Activated T-cell treated with anti-CD3 and anti-CD28 coated beads, Interleukin-2, amount 50 U/mL, for 4 hours (primary cell): Measurements from ENCODE around the gene AKR1C8. TPM values are rescaled to one million over a fixed set of nuclear protein-coding genes. Genes with fewer than 3 reads are reported as not detected.
"Not testable (repeated sequence)": the region's sequence is repeated elsewhere in the genome, so short reads cannot be mapped to it uniquely, and the experiment has no call there.

Experiments used
- ATAC-seq, 2 donors: fragments of 200-7000 bp; cut with Tn5 transposase; one replicate each; pipeline ENCODE4 v1.10.0; 2021
- DNase-seq: peaks from one replicate; pipeline ENCODE4 v3.0.0-alpha.2; 2020
- H3K27me3 Mint-ChIP-seq: one replicate; pipeline ENCODE4 v1.8.0; 2021; ENCODE audit warnings: low read depth, mixed read lengths
- H3K36me3 Mint-ChIP-seq: one replicate; pipeline ENCODE4 v1.8.0; 2022; ENCODE audit warnings: mixed read lengths; ENCODE audit not compliant: insufficient read depth
- H3K4me1 Mint-ChIP-seq: one replicate; pipeline ENCODE4 v1.8.0; 2021; ENCODE audit warnings: low read depth, mixed read lengths
- H3K4me3 Mint-ChIP-seq: one replicate; pipeline ENCODE4 v1.8.0; 2021; ENCODE audit warnings: mild to moderate bottlenecking, moderate library complexity, mixed read lengths
- H3K9me3 Mint-ChIP-seq: one replicate; pipeline ENCODE4 v1.8.0; 2021; ENCODE audit warnings: mixed read lengths
- total RNA-seq, 3 donors: library from RNA; stranded (reverse); gene quantifications; one replicate each; pipeline ENCODE4 v1.2.1, GENCODE V29; 2021

The AKR1C8 gene
- total RNA-seq, 3 donors from 2014 or later, result not detected

GRCh38 chr10:5147981-5148677 lies 36.8 kb downstream of the AKR1C8 start:
- no peaks in the 10 kb centered on the region for H3K9me3 Mint-ChIP-seq
- H3K36me3 Mint-ChIP-seq, result no peaks in the 10 kb centered on the region
- no peak for ATAC-seq
- no peaks in the 10 kb centered on the region for H3K4me1 Mint-ChIP-seq
- no peaks in the 10 kb centered on the region for H3K27me3 Mint-ChIP-seq
- no peak overlapping the region for H3K4me3 Mint-ChIP-seq
- no peak for DNase-seq

- H3K4me3 Mint-ChIP-seq, result no peak overlapping the region
- H3K4me1 Mint-ChIP-seq, result no peaks in the 10 kb centered on the region
- no peaks in the 10 kb centered on the region for H3K27me3 Mint-ChIP-seq
- no peaks in the 10 kb centered on the region for H3K9me3 Mint-ChIP-seq
- H3K36me3 Mint-ChIP-seq, result no peaks in the 10 kb centered on the region
- DNase-seq (no peak), ATAC-seq (no peak)
Observed at GRCh38 chr10:5147255-5147980, 37.5 kb downstream of the AKR1C8 start.

GRCh38 chr10:5146920-5147254 lies 38.1 kb downstream of the AKR1C8 start:
- Mint-ChIP-seq H3K4me1 (no peaks in the 10 kb centered on the region), H3K27me3 (no peaks in the 10 kb centered on the region), H3K9me3 (no peaks in the 10 kb centered on the region), H3K36me3 (no peaks in the 10 kb centered on the region), H3K4me3 (no peak overlapping the region)
- DNase-seq (no peak), ATAC-seq (no peak)

DNA sequence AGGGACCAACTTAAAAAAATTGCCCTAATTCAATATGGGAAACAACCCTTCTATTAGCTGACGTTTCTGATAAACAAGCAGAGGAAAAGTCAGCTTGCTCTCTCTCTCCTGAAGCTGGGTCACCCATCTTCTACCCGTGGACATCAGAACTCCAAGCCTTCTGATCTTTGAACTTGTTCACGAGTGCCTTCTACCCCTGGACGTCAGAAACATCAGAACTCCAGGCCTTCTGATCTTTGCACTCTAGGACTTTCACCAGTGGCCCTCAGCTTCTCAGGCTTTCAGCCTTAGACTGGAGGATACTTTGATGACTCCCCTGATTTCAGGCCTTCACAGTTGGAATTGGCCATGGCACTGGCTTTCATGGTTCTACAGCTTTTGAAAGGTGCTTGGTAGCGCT lies 41.8 kb downstream of the AKR1C8 start:
- DNase-seq (no peak), ATAC-seq (no peak)
- Mint-ChIP-seq H3K4me3 (no peak overlapping the region), H3K9me3 (peaks cover 7% of the 10 kb centered on the region), H3K36me3 (no peaks in the 10 kb centered on the region), H3K4me1 (no peaks in the 10 kb centered on the region), H3K27me3 (no peaks in the 10 kb centered on the region)

DNA sequence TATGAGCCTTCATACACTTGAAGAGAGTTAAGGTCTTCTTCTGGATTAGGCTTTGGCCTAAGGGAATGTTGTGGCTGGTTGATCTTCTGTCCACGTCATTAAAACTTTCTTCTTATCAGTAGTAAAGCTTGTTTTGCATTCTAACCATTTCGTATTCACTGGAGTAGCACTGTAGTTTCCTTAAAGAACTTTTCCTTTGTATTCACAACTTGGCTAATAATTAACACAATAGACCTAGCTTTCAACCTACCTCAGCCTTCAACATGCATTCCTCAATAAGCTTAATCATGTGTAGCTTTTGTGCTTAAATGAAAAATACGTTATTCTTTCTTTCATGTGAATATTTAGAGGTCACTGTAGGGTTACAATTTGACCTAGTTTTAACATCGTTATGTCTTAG lies 42.8 kb downstream of the AKR1C8 start:
- H3K4me1 Mint-ChIP-seq, result no peaks in the 10 kb centered on the region
- no peaks in the 10 kb centered on the region for H3K27me3 Mint-ChIP-seq
- DNase-seq (no peak), ATAC-seq (no peak)
- no peak overlapping the region for H3K4me3 Mint-ChIP-seq
- no peaks in the 10 kb centered on the region for H3K36me3 Mint-ChIP-seq
- H3K9me3 Mint-ChIP-seq, result peaks cover 14% of the 10 kb centered on the region

DNA sequence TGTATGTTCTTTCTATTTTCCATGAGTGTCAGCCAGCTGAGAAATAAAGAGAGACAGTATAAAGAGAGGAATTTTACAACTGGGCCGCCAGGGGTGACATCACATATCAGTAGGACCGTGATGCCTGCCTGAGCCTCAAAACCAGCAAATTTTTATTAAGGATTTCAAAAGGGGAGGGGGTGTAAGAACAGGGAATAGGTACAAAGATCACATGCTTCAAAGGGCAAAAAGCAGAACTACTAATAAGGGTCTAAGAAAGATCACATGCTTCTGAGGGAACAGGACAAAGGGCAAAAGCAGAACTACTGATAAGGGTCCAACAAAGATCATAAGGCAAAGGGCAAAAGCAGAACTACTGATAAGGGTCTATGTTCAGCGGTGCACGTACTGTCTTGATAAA lies 47.3 kb downstream of the AKR1C8 start:
- not testable (repeated sequence) for H3K4me3 Mint-ChIP-seq, DNase-seq, H3K36me3 Mint-ChIP-seq, H3K4me1 Mint-ChIP-seq, ATAC-seq, H3K27me3 Mint-ChIP-seq
- H3K9me3 Mint-ChIP-seq, result peaks cover 31% of the 10 kb centered on the region

GRCh38 chr10:5136468-5137087 lies 48.4 kb downstream of the AKR1C8 start:
- ATAC-seq (no peak), DNase-seq (no peak)
- no peaks in the 10 kb centered on the region for H3K27me3 Mint-ChIP-seq
- H3K9me3 Mint-ChIP-seq, result peaks cover 31% of the 10 kb centered on the region
- no peak overlapping the region for H3K4me3 Mint-ChIP-seq
- H3K36me3 Mint-ChIP-seq, result no peaks in the 10 kb centered on the region
- H3K4me1 Mint-ChIP-seq, result no peaks in the 10 kb centered on the region

- ATAC-seq (no peak), DNase-seq (no peak)
- Mint-ChIP-seq H3K36me3 (no peaks in the 10 kb centered on the region), H3K4me1 (no peaks in the 10 kb centered on the region), H3K27me3 (no peaks in the 10 kb centered on the region), H3K4me3 (no peak overlapping the region), H3K9me3 (peaks cover 31% of the 10 kb centered on the region)
Observed at GRCh38 chr10:5135581-5135980, 49.4 kb downstream of the AKR1C8 start.

DNA sequence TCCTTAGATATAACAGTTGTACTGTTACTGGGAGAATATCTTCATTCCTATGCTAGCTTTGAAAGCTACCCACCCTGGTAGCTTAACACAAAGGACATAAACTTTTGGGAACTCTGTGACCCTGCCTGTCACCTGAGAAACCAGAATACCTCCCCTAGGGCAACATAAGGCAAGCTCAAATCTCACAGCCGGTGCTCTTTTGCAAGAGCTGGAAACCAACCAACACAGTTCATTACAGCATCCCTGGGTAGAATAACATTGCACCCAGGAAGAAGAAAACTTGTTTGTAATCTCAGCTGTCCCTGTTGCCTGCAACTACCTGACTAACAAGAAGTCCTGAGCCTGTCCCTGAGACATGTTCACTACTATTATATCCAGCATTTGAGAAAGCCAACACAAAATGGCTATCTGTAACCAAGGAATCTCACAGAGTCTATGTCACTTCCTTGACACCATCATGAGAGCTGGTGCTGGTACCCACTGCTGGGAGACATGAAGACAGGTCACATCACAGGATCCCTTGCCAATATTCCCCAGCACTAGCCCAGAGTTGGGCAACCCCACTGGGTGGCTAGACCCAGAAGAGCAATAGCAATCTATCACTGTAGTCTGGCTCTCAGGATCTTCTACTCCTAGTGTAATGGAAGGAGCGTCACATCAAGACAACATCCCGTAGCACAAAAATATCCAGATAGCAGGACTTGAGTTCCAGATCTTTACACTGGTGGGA lies 59.5 kb downstream of the AKR1C8 start:
- Mint-ChIP-seq H3K9me3 (peaks cover 18% of the 10 kb centered on the region), H3K4me3 (no peak overlapping the region), H3K4me1 (no peaks in the 10 kb centered on the region), H3K27me3 (peaks cover 6% of the 10 kb centered on the region), H3K36me3 (peaks cover 3% of the 10 kb centered on the region)
- DNase-seq (no peak), ATAC-seq (no peak)

DNA sequence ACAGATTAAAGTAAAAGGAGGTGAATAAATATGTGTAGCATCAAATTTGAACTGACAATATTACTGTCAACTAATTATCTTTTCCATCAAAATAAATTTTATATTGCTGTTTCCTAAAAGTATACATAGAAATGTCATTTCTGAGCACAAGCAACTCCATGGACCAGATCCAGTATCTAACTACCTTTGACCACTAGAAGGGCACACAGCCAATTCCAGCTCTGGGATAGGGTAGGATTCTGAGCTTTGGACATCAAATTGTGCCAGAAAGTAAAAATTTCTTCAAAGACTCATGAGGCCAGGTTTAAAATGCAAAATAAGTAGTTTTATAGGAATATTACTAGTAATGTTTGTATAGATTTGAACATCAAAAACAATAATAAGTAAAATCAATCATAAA lies 61.1 kb downstream of the AKR1C8 start:
- H3K36me3 Mint-ChIP-seq, result peaks cover 3% of the 10 kb centered on the region
- peaks cover 8% of the 10 kb centered on the region for H3K27me3 Mint-ChIP-seq
- no peak overlapping the region for H3K4me3 Mint-ChIP-seq

DNA sequence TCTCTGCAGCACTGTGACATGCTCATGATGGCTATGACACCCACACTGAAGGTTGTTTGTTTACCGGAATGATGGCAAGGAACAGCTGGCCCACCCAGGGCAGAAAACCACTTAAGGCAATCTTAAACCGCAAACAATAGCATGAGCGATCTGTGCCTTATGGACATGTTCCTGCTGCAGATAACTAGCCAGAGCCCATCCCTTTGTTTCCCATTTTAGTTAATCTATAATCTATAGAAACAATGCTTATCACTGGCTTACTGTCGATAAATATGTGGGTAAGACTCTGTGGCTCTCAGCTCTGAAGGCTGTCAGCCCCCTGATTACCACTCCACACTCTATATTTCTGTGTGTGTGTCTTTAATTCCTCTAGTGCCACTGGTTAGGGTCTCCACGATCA lies 65.0 kb downstream of the AKR1C8 start:
- not testable (repeated sequence) for H3K27me3 Mint-ChIP-seq

More for the DNA sequence above, 61.1 kb downstream of the AKR1C8 start:
- Mint-ChIP-seq H3K4me1 (no peaks in the 10 kb centered on the region), H3K9me3 (peaks cover 18% of the 10 kb centered on the region)
- DNase-seq (no peak), ATAC-seq (no peak)

DNA sequence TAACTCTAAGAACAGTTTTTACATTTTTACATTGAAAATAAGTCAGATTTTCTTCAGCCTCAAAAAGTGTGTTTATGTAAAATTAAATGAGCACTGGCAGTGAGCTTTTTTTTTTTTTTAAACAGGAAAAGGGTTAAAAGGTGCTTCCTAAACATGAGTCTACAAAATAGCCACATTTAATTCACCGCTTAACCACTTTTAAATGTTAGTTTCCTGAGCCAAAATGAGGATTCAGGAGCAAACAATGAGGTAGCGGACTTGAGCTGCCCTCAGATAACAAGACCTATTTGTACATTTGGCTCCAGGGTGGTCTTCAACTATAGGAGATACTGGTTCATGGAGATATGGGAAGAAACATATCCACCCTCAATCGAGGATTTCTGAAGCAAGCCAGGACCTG lies 67.9 kb downstream of the AKR1C8 start:
- H3K4me3 Mint-ChIP-seq, result no peak overlapping the region

More for the DNA sequence above, 65.0 kb downstream of the AKR1C8 start:
- DNase-seq, H3K4me1 Mint-ChIP-seq, H3K4me3 Mint-ChIP-seq, H3K36me3 Mint-ChIP-seq, H3K9me3 Mint-ChIP-seq, ATAC-seq: not testable (repeated sequence)

DNA sequence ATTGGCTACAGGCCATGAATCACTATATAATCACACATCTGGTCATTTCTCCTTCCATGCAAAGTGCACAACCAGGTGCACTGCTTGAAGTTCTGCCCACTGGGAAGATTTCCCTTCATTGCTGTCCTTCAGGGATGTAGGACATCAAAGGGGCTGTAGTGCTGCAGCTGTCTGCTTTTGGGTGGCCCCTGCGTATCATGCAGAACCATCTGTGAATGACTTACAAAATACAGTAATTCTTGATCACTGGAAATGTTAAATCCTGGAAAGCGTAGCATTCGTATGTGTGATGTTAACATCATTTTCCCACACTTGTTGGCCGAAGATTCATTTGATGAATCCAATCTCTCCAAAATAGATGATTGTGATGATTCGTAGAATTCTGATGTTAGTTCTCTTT lies 68.3 kb downstream of the AKR1C8 start:
- no peak for DNase-seq
- peaks cover 3% of the 10 kb centered on the region for H3K36me3 Mint-ChIP-seq
- H3K4me1 Mint-ChIP-seq, result no peaks in the 10 kb centered on the region
- peaks cover 4% of the 10 kb centered on the region for H3K9me3 Mint-ChIP-seq
- ATAC-seq, result no peak
- peaks cover 5% of the 10 kb centered on the region for H3K27me3 Mint-ChIP-seq
- H3K4me3 Mint-ChIP-seq, result no peak overlapping the region

More for the DNA sequence above, 67.9 kb downstream of the AKR1C8 start:
- no peaks in the 10 kb centered on the region for H3K4me1 Mint-ChIP-seq
- H3K9me3 Mint-ChIP-seq, result peaks cover 4% of the 10 kb centered on the region
- peaks cover 3% of the 10 kb centered on the region for H3K36me3 Mint-ChIP-seq
- no peak for ATAC-seq
- DNase-seq, result no peak
- peaks cover 5% of the 10 kb centered on the region for H3K27me3 Mint-ChIP-seq

GRCh38 chr10:5109861-5110260 lies 75.1 kb downstream of the AKR1C8 start:
- not testable (repeated sequence) for H3K9me3 Mint-ChIP-seq

More at GRCh38 chr10:5109861-5110260, 75.1 kb downstream of the AKR1C8 start:
- not testable (repeated sequence) for H3K4me1 Mint-ChIP-seq, DNase-seq, H3K36me3 Mint-ChIP-seq, ATAC-seq, H3K4me3 Mint-ChIP-seq, H3K27me3 Mint-ChIP-seq
